Mesenchymal stem cell (in vitro differentiated cells and primary cell): ENCODE measurements around the gene PHF23.

Source experiments
- DNase-seq: peaks from one replicate; pipeline ENCODE4 v3.0.0-alpha.2; 2013
- H2AFZ ChIP-seq: one replicate; pipeline ENCODE4 v1.6.1; 2013; ENCODE audit warnings: low read depth, mild to moderate bottlenecking, control low read depth, inconsistent platforms, low read length, moderate library complexity
- H2AK5ac ChIP-seq: 2 replicates; pipeline ENCODE4 v1.6.1; 2013; ENCODE audit warnings: low read length, moderate library complexity, mild to moderate bottlenecking, inconsistent platforms; ENCODE audit not compliant: severe bottlenecking
- H2BK120ac ChIP-seq: one replicate; pipeline ENCODE4 v1.6.1; 2013; ENCODE audit warnings: low read depth, mild to moderate bottlenecking, inconsistent platforms, low read length, moderate library complexity
- H2BK12ac ChIP-seq, 2 experiments: one replicate each; pipeline ENCODE4 v1.6.1; 2013; ENCODE audit warnings: inconsistent platforms in 2 of 2, low read length in 2 of 2, mild to moderate bottlenecking in 2 of 2, moderate library complexity in 2 of 2, control low read depth in 1 of 2
- H2BK15ac ChIP-seq: one replicate; pipeline ENCODE4 v1.6.1; 2013; ENCODE audit warnings: mild to moderate bottlenecking, low read depth, inconsistent platforms; ENCODE audit not compliant: poor library complexity, severe bottlenecking
- H2BK5ac ChIP-seq: 2 replicates; pipeline ENCODE4 v1.6.1; 2013; ENCODE audit warnings: low read depth, mild to moderate bottlenecking, low read length, control low read depth, inconsistent platforms; ENCODE audit not compliant: poor library complexity, severe bottlenecking
- H3K14ac ChIP-seq, 2 experiments: one replicate each; pipeline ENCODE4 v1.6.1; 2013; ENCODE audit warnings: inconsistent platforms in 2 of 2, low read length in 2 of 2, control low read depth in 1 of 2, mild to moderate bottlenecking in 1 of 2, moderate library complexity in 1 of 2
- H3K18ac ChIP-seq, 2 experiments: one replicate each; pipeline ENCODE4 v1.6.1; 2013; ENCODE audit warnings: inconsistent platforms in 2 of 2, low read length in 2 of 2, control low read depth in 1 of 2, low read depth in 1 of 2, mild to moderate bottlenecking in 1 of 2
- H3K23ac ChIP-seq, 2 experiments: one replicate each; pipeline ENCODE4 v1.6.1; 2013; ENCODE audit warnings: inconsistent platforms in 2 of 2, low read length in 2 of 2, mild to moderate bottlenecking in 2 of 2, moderate library complexity in 2 of 2, control low read depth in 1 of 2
- H3K27ac ChIP-seq: 2 replicates; pipeline ENCODE4 v1.5.1; 2013; ENCODE audit warnings: mild to moderate bottlenecking, moderate library complexity, low read length, control low read depth, inconsistent platforms; ENCODE audit not compliant: poor library complexity, severe bottlenecking
- H3K27me3 ChIP-seq, 2 experiments: 2 replicates each; pipeline versions ENCODE4 v1.6.1 to v1.7.0; 2013; ENCODE audit warnings: low read length in 2 of 2, mild to moderate bottlenecking in 2 of 2, moderate library complexity in 2 of 2, control low read depth in 1 of 2, inconsistent platforms in 1 of 2; ENCODE audit not compliant: control insufficient read depth in 1 of 2, insufficient read depth in 1 of 2
- H3K36me3 ChIP-seq, 2 experiments: 2 replicates each; pipeline versions ENCODE4 v1.6.1 to v1.7.0; 2013; ENCODE audit warnings: low read length in 2 of 2, control low read depth in 1 of 2, inconsistent platforms in 1 of 2, low read depth in 1 of 2, mild to moderate bottlenecking in 1 of 2; ENCODE audit not compliant: insufficient read depth in 2 of 2, control insufficient read depth in 1 of 2
- H3K4ac ChIP-seq, 2 experiments: one replicate each; pipeline ENCODE4 v1.6.1; 2013; ENCODE audit warnings: inconsistent platforms in 2 of 2, low read length in 2 of 2, mild to moderate bottlenecking in 2 of 2, moderate library complexity in 2 of 2, control low read depth in 1 of 2, low read depth in 1 of 2
- H3K4me1 ChIP-seq: 2 replicates; pipeline ENCODE4 v1.6.1; 2013; ENCODE audit warnings: low read depth, low read length, control low read depth; ENCODE audit not compliant: control insufficient read depth, insufficient read depth
- H3K4me2 ChIP-seq: 2 replicates; pipeline ENCODE4 v1.6.1; 2013; ENCODE audit warnings: low read length, mild to moderate bottlenecking, inconsistent platforms; ENCODE audit not compliant: poor library complexity, severe bottlenecking
- H3K4me3 ChIP-seq, 2 experiments: 2 replicates each; pipeline versions ENCODE4 v1.5.1 to v1.7.0; 2013; ENCODE audit warnings: low read length in 2 of 2, mild to moderate bottlenecking in 2 of 2, control low read depth in 1 of 2, low read depth in 1 of 2; ENCODE audit not compliant: insufficient read depth in 1 of 2
- H3K79me1 ChIP-seq: replicated peaks from 2 replicates; pipeline ENCODE4 v1.6.1; 2013; ENCODE audit warnings: mild to moderate bottlenecking, control low read depth, low read length, inconsistent platforms; ENCODE audit not compliant: poor library complexity, severe bottlenecking
- H3K9ac ChIP-seq: 2 replicates; pipeline ENCODE4 v1.7.0; 2013; ENCODE audit warnings: mild to moderate bottlenecking, low read length, moderate library complexity
- H3K9me3 ChIP-seq: 2 replicates; pipeline ENCODE4 v1.7.0; 2013; ENCODE audit warnings: mild to moderate bottlenecking, low read length; ENCODE audit not compliant: control insufficient read depth
- H4K8ac ChIP-seq: one replicate; pipeline ENCODE4 v1.6.1; 2013; ENCODE audit warnings: inconsistent platforms, mild to moderate bottlenecking, low read length, moderate library complexity
- H4K91ac ChIP-seq: one replicate; pipeline ENCODE4 v1.6.1; 2013; ENCODE audit warnings: mild to moderate bottlenecking, low read length, inconsistent platforms
- WGBS: methylation state at CpG from one replicate; pipeline ENCODE4 v1.1.7; 2013; ENCODE audit warnings: mixed read lengths; 5-methylcytosine and 5-hydroxymethylcytosine counted together

PHF23 gene

DNA sequence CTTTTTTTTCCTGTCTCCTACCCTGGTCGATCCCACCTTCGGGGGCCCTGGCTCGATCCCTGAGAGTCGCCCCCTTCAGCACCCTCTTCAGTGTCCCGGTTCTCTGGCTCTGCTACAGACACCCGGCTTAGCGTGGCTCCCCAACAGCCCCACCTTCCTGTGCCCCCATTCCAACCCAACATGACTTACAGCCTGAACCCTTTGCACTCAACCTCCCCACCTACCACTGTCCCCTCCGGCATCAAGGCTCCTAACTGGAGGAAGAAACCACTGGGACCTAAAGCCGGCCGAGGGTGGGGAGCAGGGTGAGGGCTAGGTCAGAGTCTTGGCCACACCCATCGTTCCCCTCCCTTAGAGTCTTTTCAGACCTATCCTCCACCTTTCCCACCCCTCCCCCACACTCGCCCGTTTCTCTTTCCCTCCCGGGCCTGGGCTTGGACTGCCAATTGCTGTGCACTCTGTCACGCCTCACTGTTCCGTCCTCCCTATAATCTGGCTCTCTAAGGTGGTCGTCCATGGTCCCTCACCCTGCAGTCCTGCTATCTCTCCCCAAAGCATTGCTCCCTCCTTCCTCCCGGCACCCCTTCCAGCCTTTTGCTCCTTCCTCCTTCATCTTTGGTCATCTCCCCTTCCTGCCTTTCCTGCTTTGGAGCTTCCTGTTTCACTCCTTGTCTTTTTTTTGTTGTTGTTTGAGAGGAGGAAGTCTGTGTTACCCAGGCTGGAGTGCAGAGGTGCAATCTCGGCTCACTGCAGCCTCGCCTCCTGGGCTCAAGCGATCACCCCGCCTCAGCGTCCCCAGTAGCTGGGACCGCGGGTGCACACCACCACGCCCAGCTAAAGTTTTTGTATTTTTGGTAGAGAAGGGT, 23.9 kb upstream of the PHF23 start:
- no peak overlapping the region for H2BK5ac ChIP-seq
- H3K14ac ChIP-seq, result no peak overlapping the region
- no peak overlapping the region for H3K4me2 ChIP-seq
- H2AFZ ChIP-seq, result peak overlapping the region; percentile 16
- no peak overlapping the region for H3K27ac ChIP-seq
- no peak overlapping the region for H2AK5ac ChIP-seq
- H2BK15ac ChIP-seq, result peak overlapping the region; percentile 83
- 16% methylated on average over 25 of the region's 26 CpGs for WGBS
- no peaks in the 10 kb centered on the region for H3K79me1 ChIP-seq
- peak overlapping the region; percentile 29 for H4K91ac ChIP-seq
- peaks cover 14 to 17% of the 10 kb centered on the region in 2 experiments for H3K36me3 ChIP-seq
- H3K27me3 ChIP-seq, result peaks cover 13 to 21% of the 10 kb centered on the region in 2 experiments
- H3K18ac ChIP-seq, result peak overlapping the region; percentile 13 to 71
- peak overlapping the region in 1 of 2 experiments; percentile 57 for H2BK12ac ChIP-seq
- peak overlapping the region; percentile 71 for H4K8ac ChIP-seq
- no peak overlapping the region for H3K4ac ChIP-seq
- peak overlapping the region in 1 of 2 experiments; percentile 32 for H3K4me3 ChIP-seq
- H3K4me1 ChIP-seq, result peaks cover 26% of the 10 kb centered on the region
- H3K9me3 ChIP-seq, result no peaks in the 10 kb centered on the region
- H2BK120ac ChIP-seq, result no peak overlapping the region
- no peak for DNase-seq
- H3K9ac ChIP-seq, result no peak overlapping the region
- no peak overlapping the region for H3K23ac ChIP-seq

DNA sequence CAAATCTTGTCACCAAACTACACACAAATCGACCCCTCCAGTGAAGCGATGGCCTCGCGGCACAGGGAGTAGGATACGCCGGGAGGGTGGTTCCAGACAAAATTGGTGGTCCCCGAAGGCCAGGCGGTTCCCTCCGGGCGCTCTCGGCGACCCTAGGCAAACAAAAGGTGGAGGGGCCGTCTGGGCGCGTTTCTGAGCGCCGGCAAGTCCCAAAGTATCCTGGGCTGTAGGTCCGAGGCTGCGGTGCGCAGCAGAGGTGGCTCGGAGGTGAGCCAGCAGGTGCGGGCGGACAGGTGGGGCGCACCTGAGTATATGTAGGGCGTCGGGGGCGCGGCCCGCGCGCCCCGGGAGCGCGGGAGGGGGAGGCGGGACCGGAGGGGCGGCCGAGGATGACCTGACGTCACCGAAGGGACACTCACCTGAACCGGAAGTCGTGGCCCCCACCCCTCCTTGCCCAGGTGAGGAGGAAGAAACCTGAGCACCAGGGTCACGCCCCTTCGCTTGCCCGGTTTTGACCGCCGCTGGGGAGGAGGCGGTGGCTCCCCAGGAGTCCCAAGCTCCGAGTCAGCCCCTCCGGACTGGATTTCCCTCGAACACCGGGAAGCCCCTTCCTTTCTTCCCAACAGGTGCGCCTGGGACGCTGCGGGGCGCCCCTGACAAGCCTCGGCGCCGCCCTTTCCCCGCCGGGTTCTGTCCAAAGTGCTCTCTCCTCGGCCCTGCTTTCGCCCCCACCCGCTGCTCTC, 23.1 kb upstream of the PHF23 start, which contains the start of gene CLDN7:
TSS of gene CLDN7 (minus strand) at position 287 of the 743 bp plus-strand sequence. CDS start 435 bp downstream, outside the sequence.
- WGBS, result 8% methylated on average over 60 of the region's 64 CpGs
- peak within 1 kb of the TSS in 1 of 2 experiments; percentile 2 for H3K14ac ChIP-seq
- peak within 1 kb of the TSS; percentile 86 for H3K4me2 ChIP-seq
- DNase-seq, result no peak
- H3K4me1 ChIP-seq, result peaks cover 26% of the 10 kb centered on the region
- peaks cover 21% of the 10 kb centered on the region in 2 experiments for H3K36me3 ChIP-seq
- peak within 1 kb of the TSS; percentile 71 to 94 for H3K18ac ChIP-seq
- H2BK5ac ChIP-seq, result no peak within 1 kb of the TSS
- H3K9me3 ChIP-seq, result no peaks in the 10 kb centered on the region
- H3K27me3 ChIP-seq, result peaks cover 13 to 21% of the 10 kb centered on the region in 2 experiments
- peak within 1 kb of the TSS in 1 of 2 experiments; percentile 57 for H2BK12ac ChIP-seq
- H2AFZ ChIP-seq, result peak within 1 kb of the TSS; percentile 78
- no peaks in the 10 kb centered on the region for H3K79me1 ChIP-seq
- H3K23ac ChIP-seq, result peak within 1 kb of the TSS in 1 of 2 experiments; percentile 91
- peak within 1 kb of the TSS; percentile 56 to 68 for H3K4me3 ChIP-seq
- H2AK5ac ChIP-seq, result no peak within 1 kb of the TSS
- H3K27ac ChIP-seq, result no peak within 1 kb of the TSS
- peak within 1 kb of the TSS; percentile 72 for H3K9ac ChIP-seq
- peak within 1 kb of the TSS; percentile 83 for H2BK15ac ChIP-seq
- peak within 1 kb of the TSS; percentile 54 to 73 for H3K4ac ChIP-seq
- H2BK120ac ChIP-seq, result peak within 1 kb of the TSS; percentile 43
- peak within 1 kb of the TSS; percentile 80 for H4K91ac ChIP-seq
- peak within 1 kb of the TSS; percentile 98 for H4K8ac ChIP-seq

DNA sequence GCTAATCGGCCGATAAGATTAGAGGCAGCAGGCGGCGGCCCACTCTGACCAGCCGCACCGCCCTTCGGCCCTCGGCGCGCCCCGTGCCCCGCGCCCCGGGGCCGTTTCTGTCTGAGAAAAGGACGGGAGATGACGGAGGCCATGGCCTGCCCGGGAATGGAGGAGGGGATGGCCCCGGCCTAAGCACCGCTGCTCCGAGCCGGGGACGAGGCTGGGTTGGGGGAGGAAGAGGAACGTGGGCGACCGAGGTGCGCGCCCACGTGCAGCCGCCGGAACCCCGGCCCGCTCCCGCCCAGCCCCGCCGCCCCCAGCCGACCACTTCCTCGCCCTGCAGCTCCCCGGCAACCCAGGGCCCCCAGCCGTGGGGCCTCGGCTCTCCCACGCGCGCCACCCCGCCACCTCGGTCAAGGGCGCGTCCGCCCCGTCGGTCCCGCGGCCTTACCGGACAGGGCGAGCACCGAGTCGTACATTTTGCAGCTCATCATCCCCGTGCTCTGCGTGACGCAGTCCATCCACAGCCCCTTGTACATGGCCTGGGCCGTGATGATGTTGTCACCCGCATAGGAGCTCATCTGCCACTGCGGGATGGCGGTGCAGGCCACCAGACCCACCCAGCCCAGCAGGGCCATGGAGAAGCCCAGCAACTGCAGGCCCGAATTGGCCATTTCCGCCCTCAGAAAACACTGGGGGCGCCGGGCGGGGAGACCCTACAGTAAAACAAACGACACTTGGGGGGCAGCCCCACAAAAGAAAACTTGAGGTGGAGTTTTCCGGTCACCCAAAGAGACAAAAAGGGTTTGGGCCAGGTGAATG, 22.3 kb upstream of the PHF23 start:
- peak overlapping the region in 1 of 2 experiments; percentile 91 for H3K23ac ChIP-seq

More for the DNA sequence above, 22.3 kb upstream of the PHF23 start:
- peak overlapping the region; percentile 98 for H4K8ac ChIP-seq
- peak overlapping the region; percentile 29 for H2BK120ac ChIP-seq
- peak overlapping the region in 1 of 2 experiments; percentile 0 for H2BK12ac ChIP-seq
- H3K18ac ChIP-seq, result peak overlapping the region; percentile 40 to 94
- H3K79me1 ChIP-seq, result peaks cover 3% of the 10 kb centered on the region
- no peaks in the 10 kb centered on the region for H3K9me3 ChIP-seq
- peak overlapping the region; percentile 56 to 68 for H3K4me3 ChIP-seq
- peak overlapping the region; percentile 72 for H3K9ac ChIP-seq
- H3K36me3 ChIP-seq, result peaks cover 26 to 29% of the 10 kb centered on the region in 2 experiments
- H4K91ac ChIP-seq, result peak overlapping the region; percentile 80
- H3K27ac ChIP-seq, result no peak overlapping the region
- DNase-seq, result no peak
- H2AK5ac ChIP-seq, result no peak overlapping the region
- H3K4ac ChIP-seq, result peak overlapping the region; percentile 54 to 73
- H3K4me2 ChIP-seq, result peak overlapping the region; percentile 86
- peaks cover 26% of the 10 kb centered on the region for H3K4me1 ChIP-seq
- H3K27me3 ChIP-seq, result peaks cover 13 to 21% of the 10 kb centered on the region in 2 experiments
- no peak overlapping the region for H2BK5ac ChIP-seq
- WGBS, result 10% methylated on average over 58 of the region's 71 CpGs
- H2AFZ ChIP-seq, result peak overlapping the region; percentile 78
- peak overlapping the region in 1 of 2 experiments; percentile 2 for H3K14ac ChIP-seq
- no peak overlapping the region for H2BK15ac ChIP-seq
